Activated T-helper 1 cell treated with Interleukin-2 at 50 U/mL for 16 hours (primary cell): ENCODE measurements around the gene MYD88.
A peak's percentile ranks its signal among the peaks of the same experiment; 100 is the strongest.

ENCODE experiments used
- DNase-seq: peaks from one replicate; pipeline ENCODE4 v3.0.0-alpha.2; 2020; ENCODE audit warnings: low read depth

MYD88 gene

DNA sequence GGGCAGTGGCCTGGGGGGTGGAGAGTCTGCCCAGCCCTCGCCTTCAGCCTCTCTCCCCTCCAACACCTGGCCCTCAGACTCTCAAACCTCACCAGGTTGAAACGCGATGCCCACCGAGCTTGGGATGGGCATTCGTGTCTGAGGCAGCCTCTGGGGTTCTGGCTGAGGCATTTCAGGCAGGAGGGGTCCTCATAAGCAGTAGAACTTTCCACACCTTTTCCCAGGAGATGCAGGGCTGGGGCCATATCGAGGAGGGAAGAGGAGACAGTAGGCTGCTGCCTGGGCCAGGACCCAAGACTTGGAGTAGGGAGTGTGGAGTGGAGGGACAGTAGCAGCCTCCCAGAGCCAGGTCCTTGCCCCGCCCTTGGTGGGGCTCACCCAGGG is 26.1 kb upstream of the MYD88 start:
- no peak for DNase-seq

- no peak for DNase-seq
Observed at GRCh38 chr3:38114052-38114874, 24.2 kb upstream of the MYD88 start.

- no peak for DNase-seq
Observed at GRCh38 chr3:38114875-38115644, 23.4 kb upstream of the MYD88 start.

GRCh38 chr3:38115645-38116427 is 22.6 kb upstream of the MYD88 start:
- DNase-seq = no peak

GRCh38 chr3:38116471-38117162 is 21.8 kb upstream of the MYD88 start:
- no peak for DNase-seq

DNA sequence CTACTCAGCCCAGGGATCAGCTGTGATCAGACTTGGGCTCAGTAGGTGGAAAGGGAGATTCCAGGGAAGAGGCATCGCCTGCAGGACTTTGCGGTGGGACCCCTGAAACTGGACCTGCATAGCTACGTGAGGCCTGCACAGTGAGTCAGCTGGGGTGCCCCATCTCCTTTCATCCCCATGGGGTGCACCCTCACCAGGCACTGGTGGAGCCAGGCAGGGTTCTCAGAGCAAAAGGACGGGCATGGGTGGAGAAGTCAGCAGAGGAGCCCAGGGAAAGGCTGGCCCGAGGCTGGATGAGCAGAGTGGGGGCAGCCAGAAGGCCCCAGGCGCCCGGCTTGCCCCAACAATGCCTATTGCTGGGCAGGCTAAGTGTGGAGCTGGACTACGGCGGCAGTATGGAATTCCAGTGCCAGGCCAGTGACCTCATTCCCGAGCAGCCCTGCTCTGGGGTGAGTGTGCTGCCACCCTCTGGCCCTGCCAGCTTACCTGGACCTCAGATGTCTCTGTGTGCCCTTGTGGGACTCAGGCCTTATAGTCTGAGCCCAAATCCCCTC is 21.2 kb upstream of the MYD88 start:
- no peak for DNase-seq

DNA sequence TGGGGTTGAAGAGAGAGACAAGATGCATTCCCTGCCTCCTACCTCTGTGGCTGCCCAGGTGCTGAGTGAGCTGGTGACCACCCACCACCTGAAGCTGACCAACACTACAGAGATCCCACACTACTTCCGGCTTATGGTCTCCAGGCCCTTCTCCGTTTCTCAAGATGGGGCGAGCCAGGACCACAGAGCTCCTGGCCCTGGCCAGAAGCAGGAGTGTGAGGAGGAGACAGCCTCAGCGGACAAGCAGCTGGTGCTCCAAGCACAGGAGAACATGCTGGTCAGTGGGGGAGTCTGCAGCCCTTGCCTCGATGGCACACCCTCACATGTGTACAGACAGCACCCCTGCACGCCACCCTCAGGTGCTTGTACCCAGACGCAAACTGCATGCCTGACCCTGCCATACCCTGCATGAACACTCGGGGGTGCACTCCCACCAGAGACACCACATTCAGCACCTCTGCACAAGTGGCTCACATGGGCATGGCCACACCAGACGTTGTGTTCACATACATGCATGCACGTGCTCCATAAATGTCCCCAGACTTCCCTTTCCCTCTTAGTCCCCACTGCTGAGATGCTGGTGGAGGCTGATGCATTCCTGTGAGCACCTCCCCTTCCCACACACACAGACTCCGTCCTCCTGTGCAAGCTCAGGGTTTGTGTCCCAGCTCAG is 20.6 kb upstream of the MYD88 start:
- DNase-seq = peak; percentile 39

- DNase-seq = no peak
Observed at GRCh38 chr3:38118421-38119247, 19.8 kb upstream of the MYD88 start.

- DNase-seq = no peak
Observed at GRCh38 chr3:38119248-38119544, 19.3 kb upstream of the MYD88 start.

- no peak for DNase-seq
Observed at GRCh38 chr3:38119821-38120692, 18.4 kb upstream of the MYD88 start.

DNA sequence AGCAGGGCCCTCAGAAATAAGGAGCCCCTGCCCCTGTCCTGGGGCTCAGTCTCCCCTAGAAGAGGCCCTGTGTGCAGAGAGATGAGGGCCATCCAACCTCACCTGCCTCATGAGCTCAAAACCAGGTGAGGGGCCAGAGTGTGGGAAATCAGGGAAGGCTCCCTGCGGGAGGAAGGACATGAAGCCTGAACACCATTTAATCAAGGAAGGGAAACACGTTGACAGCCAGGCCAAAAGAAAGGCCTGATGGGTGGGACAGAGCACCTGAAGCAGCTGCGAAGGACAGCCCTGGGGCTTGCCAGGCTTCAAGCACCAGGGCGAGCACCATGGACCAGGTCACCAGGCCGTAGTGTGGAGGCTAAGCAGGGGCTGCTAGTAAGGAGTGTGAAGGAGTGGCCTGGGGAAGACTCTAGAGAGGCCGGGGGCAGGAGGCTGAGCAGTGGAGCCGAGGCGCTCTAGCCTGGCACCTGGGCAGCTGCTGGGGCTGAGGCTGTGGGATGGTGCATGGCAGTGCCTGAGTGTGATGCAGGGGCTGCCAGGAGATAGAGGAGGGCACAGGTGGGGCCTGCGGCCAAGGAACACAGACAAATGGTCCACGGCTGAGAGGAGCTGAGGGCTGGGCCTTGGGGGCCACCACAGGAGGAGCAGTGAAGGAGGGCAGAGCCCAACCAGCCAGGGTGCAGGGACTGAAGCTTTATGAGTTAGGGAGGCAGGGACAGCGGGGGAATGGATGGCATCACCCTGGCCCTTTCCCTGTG is 17.6 kb upstream of the MYD88 start:
- DNase-seq = no peak

GRCh38 chr3:38121451-38121831 is 17.0 kb upstream of the MYD88 start:
- DNase-seq = no peak

GRCh38 chr3:38121832-38122461 is 16.5 kb upstream of the MYD88 start:
- no peak for DNase-seq

DNA sequence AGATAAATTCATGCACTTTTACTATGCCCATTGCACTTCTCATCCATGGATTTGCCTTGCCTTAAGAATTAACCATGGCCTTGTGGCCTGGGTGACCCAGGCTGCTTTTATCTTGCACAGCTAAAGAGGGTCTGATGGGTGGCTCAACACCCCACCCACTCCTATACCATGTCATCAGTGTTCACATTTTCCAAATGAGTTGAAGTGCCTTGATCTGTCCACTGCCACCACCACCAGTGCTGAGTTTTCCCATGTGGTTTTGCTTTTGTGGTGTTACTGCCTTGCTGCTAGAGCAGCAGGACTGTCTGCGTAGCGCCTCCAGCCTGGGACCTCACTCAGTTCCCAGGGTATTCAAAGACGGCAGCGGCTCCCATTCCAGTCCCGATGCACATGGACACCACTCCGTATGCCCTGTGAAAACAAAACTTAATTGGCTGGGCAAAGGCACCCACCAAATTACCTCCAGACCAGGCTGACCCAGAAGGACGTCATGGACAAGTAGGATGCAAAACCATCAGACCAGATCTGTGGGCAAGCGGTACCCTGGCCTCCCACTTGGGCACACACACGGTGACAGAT is 15.7 kb upstream of the MYD88 start:
- DNase-seq = no peak

DNA sequence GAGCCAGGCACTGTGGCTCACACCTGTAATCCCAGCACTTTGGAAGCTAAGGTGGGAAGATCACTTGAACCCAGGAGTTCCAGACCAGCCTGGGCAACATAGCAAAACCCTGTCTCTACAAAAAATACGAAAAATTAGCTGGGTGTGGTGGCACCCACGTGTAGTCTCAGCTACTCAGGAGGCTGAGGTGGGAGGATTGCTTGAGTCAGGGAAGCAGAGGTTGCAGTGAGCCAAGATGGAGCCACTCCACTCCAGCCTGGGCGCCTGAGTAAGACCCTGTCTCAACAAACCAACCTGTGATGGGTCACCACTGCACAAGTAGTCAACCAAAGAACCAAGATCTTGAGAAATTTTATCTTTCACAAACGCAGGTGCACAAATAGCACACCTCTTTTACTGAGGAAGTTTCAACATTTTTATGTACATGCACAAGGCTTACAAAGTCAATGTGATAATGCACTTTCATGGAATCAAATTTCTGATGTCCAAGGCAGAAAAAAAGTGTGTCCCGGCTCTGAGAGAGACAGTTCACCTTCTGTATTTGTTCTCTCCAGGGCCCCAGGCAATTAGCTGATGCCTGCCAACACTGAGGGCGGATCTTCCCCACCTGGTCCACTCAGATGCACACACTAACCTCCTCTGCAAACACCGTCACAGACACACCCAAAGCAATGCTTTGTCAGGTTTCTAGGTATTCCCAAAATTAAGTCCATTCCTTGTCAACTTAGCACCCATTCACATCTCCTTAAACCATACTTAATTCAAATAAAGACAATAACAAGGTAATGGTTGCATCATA is 13.9 kb upstream of the MYD88 start:
- DNase-seq = no peak

DNA sequence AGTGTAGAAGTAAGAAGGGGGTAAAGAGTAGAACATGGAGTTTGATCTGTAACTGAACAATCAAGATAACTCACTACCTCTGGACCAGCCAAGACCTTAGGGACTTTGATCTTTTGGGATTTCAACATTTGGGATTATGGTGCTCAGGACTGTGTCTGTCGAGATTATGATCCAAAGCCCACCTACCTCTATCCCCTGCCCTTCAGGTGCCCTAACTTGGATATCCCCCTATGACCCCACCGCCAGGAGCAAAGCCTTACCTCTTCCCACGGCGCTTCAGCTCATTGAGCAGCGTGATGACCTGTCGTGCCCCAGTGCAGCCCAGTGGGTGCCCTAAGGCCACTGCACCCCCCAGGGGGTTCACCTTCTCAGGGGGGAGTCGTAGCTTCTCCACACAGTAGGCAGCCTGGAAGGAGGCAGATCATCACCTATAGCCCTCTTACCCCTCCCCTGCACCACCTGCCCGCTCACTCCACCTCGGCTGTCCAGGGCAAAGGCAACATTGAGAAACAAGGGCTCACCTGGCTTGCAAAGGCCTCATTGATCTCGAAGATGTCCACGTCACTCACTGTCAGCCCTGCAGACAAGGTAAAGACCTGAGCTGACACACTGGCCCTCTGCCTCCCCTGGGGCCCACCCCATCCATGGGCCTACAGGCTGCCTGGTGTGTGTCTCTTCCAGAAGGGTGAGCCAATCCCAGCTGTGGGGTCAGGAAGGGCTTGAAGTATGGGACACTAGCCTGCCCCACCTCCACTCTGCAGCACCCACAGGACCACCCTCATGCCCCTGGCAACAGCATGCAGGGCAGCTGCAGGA is 12.9 kb upstream of the MYD88 start:
- DNase-seq = no peak
